ENCODE results near the gene RTP3. TPM values are rescaled to one million over a fixed set of nuclear protein-coding genes. Genes with fewer than 3 reads are reported as not detected.

The RTP3 gene
- total RNA-seq, 2 experiments from 2014 or later = 0.74 to 1.3 TPM

- Histone ChIP-seq H3K9me3 (ENCODE audit: low read length) (no peaks in the 10 kb centered on the region; the same call in 1 of the 2 replicates), H3K4me3 (ENCODE audit: low read depth, low read length, poor library complexity, severe bottlenecking) (no peak overlapping the region), H3K36me3 (ENCODE audit: insufficient read depth, low read length) (peaks cover 30% of the 10 kb centered on the region), H3K27ac (ENCODE audit: low read depth, low read length, poor library complexity, severe bottlenecking) (no peak overlapping the region), H2AFZ (ENCODE audit: low read length) (no peak overlapping the region), H3K9me2 (ENCODE audit: insufficient read depth, low read length) (no peaks in the 10 kb centered on the region), H4K20me1 (ENCODE audit: insufficient read depth, low read length) (no peaks in the 10 kb centered on the region), H3K79me2 (ENCODE audit: insufficient read depth, low read depth, low read length) (no peaks in the 10 kb centered on the region), H3K4me2 (ENCODE audit: low read length) (no peak overlapping the region), H3K4me1 (ENCODE audit: insufficient read depth, low read length, poor library complexity, severe bottlenecking) (peaks cover 12% of the 10 kb centered on the region)
- ChIA-PET CTCF (ENCODE audit: unreplicated experiment) (interaction anchor here (0.7 kb wide), 1 partner anchor 39 kb away, joined by 3 read pairs; no protein-coding TSS in a partner anchor), POLR2A (interaction anchor here (0.6 to 1.1 kb wide), 6 partner anchors 10 to 37 kb away, joined by 3 to 4 read pairs (median 3); no protein-coding TSS in a partner anchor)
- DNase-seq (ENCODE audit: low spot score) = no peak
- BruUV-seq (replicated peaks) = no TSS peak
- no peak for TF ChIP-seq EZH2phosphoT487 (IDR thresholded peaks at IDR 0.05; ENCODE audit: borderline replicate concordance, low read depth, low read length)
- no peak for TF ChIP-seq CTCF (conservative IDR thresholded peaks at IDR 0.05; ENCODE audit: low read length)
- intact Hi-C loops (cut with micrococcal nuclease; ENCODE audit: unreplicated experiment) = no loop called here
These were observed 29.5 kb downstream of the RTP3 start for GRCh38 chr3:46527239-46527638.

- TF ChIP-seq CTCF (conservative IDR thresholded peaks at IDR 0.05; ENCODE audit: low read length) = no peak
- no peak for TF ChIP-seq EZH2phosphoT487 (IDR thresholded peaks at IDR 0.05; ENCODE audit: borderline replicate concordance, low read depth, low read length)
- ChIA-PET CTCF (ENCODE audit: unreplicated experiment) (no interaction called here), POLR2A (interaction anchor here (0.9 to 1.4 kb wide), 4 partner anchors 10 to 44 kb away, joined by 3 to 6 read pairs (median 3); no protein-coding TSS in a partner anchor)
- intact Hi-C loops (cut with micrococcal nuclease; ENCODE audit: unreplicated experiment) = no loop called here
- H2AFZ ChIP-seq (ENCODE audit: low read length) = no peak overlapping the region
- H3K4me3 ChIP-seq (ENCODE audit: low read depth, low read length, poor library complexity, severe bottlenecking) = no peak overlapping the region
- DNase-seq (ENCODE audit: low spot score) = no peak
- H3K79me2 ChIP-seq (ENCODE audit: insufficient read depth, low read depth, low read length) = no peaks in the 10 kb centered on the region
- BruUV-seq (replicated peaks) = no TSS peak
- H3K9me3 ChIP-seq (ENCODE audit: low read length) = no peaks in the 10 kb centered on the region; the same call in 1 of the 2 replicates
- H3K4me2 ChIP-seq (ENCODE audit: low read length) = no peak overlapping the region
- no peaks in the 10 kb centered on the region for H3K9me2 ChIP-seq (ENCODE audit: insufficient read depth, low read length)
- H3K4me1 ChIP-seq (ENCODE audit: insufficient read depth, low read length, poor library complexity, severe bottlenecking) = peaks cover 34% of the 10 kb centered on the region
- H3K36me3 ChIP-seq (ENCODE audit: insufficient read depth, low read length) = peaks cover 24% of the 10 kb centered on the region
- no peak overlapping the region for H3K27ac ChIP-seq (ENCODE audit: low read depth, low read length, poor library complexity, severe bottlenecking)
- H4K20me1 ChIP-seq (ENCODE audit: insufficient read depth, low read length) = no peaks in the 10 kb centered on the region
These were observed 35.3 kb downstream of the RTP3 start for GRCh38 chr3:46533091-46533490.

GRCh38 chr3:46535746-46536145, 38.0 kb downstream of the RTP3 start:
- Histone ChIP-seq H3K9me3 (ENCODE audit: low read length) (no peaks in the 10 kb centered on the region; the same call in 1 of the 2 replicates), H3K4me2 (ENCODE audit: low read length) (no peak overlapping the region; the same call in 1 of the 2 replicates), H3K79me2 (ENCODE audit: insufficient read depth, low read depth, low read length) (peaks cover 4% of the 10 kb centered on the region; the same call in 1 of the 2 replicates), H2AFZ (ENCODE audit: low read length) (no peak overlapping the region), H3K4me3 (ENCODE audit: low read depth, low read length, poor library complexity, severe bottlenecking) (no peak overlapping the region), H4K20me1 (ENCODE audit: insufficient read depth, low read length) (no peaks in the 10 kb centered on the region), H3K4me1 (ENCODE audit: insufficient read depth, low read length, poor library complexity, severe bottlenecking) (peaks cover 55% of the 10 kb centered on the region), H3K9me2 (ENCODE audit: insufficient read depth, low read length) (no peaks in the 10 kb centered on the region), H3K27ac (ENCODE audit: low read depth, low read length, poor library complexity, severe bottlenecking) (no peak overlapping the region), H3K36me3 (ENCODE audit: insufficient read depth, low read length) (peaks cover 25% of the 10 kb centered on the region)
- DNase-seq (ENCODE audit: low spot score) = no peak
- TF ChIP-seq CTCF (conservative IDR thresholded peaks at IDR 0.05; ENCODE audit: low read length) = no peak
- no peak for TF ChIP-seq EZH2phosphoT487 (IDR thresholded peaks at IDR 0.05; ENCODE audit: borderline replicate concordance, low read depth, low read length)
- ChIA-PET CTCF (ENCODE audit: unreplicated experiment) (interaction anchor here (1.1 kb wide), 1 partner anchor 14 kb away, joined by 3 read pairs; no protein-coding TSS in a partner anchor), POLR2A (interaction anchor here (5.1 to 9.2 kb wide), 2 partner anchors 14 to 36 kb away, joined by 70 to 149 read pairs; partner anchors contain the start of gene RTP3)
- intact Hi-C loops (cut with micrococcal nuclease; ENCODE audit: unreplicated experiment) = no loop called here
- no TSS peak for BruUV-seq (replicated peaks)

All from OCI-LY7 (cell line).